ENCODE measurements around the gene CTNNA2. TPM values are rescaled to one million over a fixed set of nuclear protein-coding genes. Genes with fewer than 3 reads are reported as not detected.

CTNNA2 gene
- total and polyA plus RNA-seq, 9 of the 15 experiments (the other 6 are each of a cell fraction or from before 2014, with no cell fraction given), result 0.03 to 0.40 (median 0.15) TPM

DNA sequence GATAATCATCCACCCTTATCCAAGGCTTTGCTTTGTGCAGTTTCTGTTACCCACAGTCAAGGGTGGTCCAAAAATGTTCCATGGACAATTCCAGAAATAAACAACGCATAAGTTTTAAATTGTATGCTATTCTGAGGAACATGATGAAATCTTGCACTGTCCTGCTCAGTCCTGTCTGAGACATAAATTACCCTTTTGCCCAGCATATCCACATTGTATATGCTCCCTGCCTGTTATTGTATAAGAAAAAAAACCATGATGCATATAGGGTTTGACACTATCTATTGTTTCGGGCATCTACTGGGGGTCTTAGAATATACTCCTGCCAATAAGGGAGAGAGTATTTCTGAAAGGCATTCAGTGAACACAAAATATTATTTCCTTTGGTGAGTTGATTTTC lies 767.7 kb downstream of the CTNNA2 start:
- no peaks in the 10 kb centered on the region for H3K27me3 ChIP-seq (ENCODE audit: control insufficient read depth in 2 of 2, insufficient read depth in 2 of 2, low read length in 2 of 2)
- no TSS peak for BruUV-seq (replicated peaks)
- no peak overlapping the region for H2AFZ ChIP-seq (ENCODE audit: low read depth, low read length)
- FAIRE-seq, result no peak
- H3K4me1 ChIP-seq (replicated peaks in 1 of 2; ENCODE audit: control insufficient read depth in 2 of 2, insufficient read depth in 2 of 2, low read length in 2 of 2), result no peaks in the 10 kb centered on the region
- H3K27ac ChIP-seq (ENCODE audit: extremely low read depth, low read depth, low read length), result no peak overlapping the region
- no peaks in the 10 kb centered on the region for H3K36me3 ChIP-seq (ENCODE audit: control insufficient read depth, insufficient read depth, low read length)
- no peak overlapping the region for H3K9ac ChIP-seq (ENCODE audit: insufficient read depth in 1 of 2, low read depth in 2 of 2, low read length in 2 of 2)
- DNase-seq (ENCODE audit: extremely low read depth in 1 of 4, low spot score in 3 of 4), result no peak
- in situ Hi-C loops (cut with MboI), result no loop called here
- POLR2A ChIA-PET, result no interaction called here
- no peak for ATAC-seq
- 0% methylated on average over 2 of the region's 2 CpGs for WGBS (ENCODE audit: insufficient coverage, low coverage, missing lambda C conversion rate)
- intact Hi-C loops (cut with micrococcal nuclease), result no loop called here
- H3K4me3 ChIP-seq, result no peak overlapping the region
- TF ChIP-seq SLC30A9 (CRISPR knock-in tag; IDR thresholded peaks at IDR 0.05) (no peak), ZNF140 (CRISPR knock-in tag; IDR thresholded peaks at IDR 0.05) (no peak), IRF2 (CRISPR knock-in tag; IDR thresholded peaks at IDR 0.05) (no peak), FOXK1 (CRISPR knock-in tag; IDR thresholded peaks at IDR 0.05; ENCODE audit: borderline replicate concordance) (no peak), KLF10 (CRISPR knock-in tag; IDR thresholded peaks at IDR 0.05) (no peak), C11orf30 (IDR thresholded peaks at IDR 0.05; ENCODE audit: low read depth) (no peak), PRMT5 (CRISPR knock-in tag; IDR thresholded peaks at IDR 0.05) (no peak), ZNF124 (CRISPR knock-in tag; IDR thresholded peaks at IDR 0.05) (no peak), PML (IDR thresholded peaks at IDR 0.05; ENCODE audit: low read length) (no peak), ZNF217 (CRISPR knock-in tag; IDR thresholded peaks at IDR 0.05) (no peak), ZNF23 (CRISPR knock-in tag; IDR thresholded peaks at IDR 0.05) (no peak), ZNF354B (CRISPR knock-in tag; IDR thresholded peaks at IDR 0.05) (no peak)
- TF ChIP-seq, protein P1, sequence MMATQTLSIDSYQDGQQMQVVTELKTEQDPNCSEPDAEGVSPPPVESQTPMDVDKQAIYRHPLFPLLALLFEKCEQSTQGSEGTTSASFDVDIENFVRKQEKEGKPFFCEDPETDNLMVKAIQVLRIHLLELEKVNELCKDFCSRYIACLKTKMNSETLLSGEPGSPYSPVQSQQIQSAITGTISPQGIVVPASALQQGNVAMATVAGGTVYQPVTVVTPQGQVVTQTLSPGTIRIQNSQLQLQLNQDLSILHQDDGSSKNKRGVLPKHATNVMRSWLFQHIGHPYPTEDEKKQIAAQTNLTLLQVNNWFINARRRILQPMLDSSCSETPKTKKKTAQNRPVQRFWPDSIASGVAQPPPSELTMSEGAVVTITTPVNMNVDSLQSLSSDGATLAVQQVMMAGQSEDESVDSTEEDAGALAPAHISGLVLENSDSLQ (IDR thresholded peaks at IDR 0.05), result no peak
- TF ChIP-seq, protein P2, sequence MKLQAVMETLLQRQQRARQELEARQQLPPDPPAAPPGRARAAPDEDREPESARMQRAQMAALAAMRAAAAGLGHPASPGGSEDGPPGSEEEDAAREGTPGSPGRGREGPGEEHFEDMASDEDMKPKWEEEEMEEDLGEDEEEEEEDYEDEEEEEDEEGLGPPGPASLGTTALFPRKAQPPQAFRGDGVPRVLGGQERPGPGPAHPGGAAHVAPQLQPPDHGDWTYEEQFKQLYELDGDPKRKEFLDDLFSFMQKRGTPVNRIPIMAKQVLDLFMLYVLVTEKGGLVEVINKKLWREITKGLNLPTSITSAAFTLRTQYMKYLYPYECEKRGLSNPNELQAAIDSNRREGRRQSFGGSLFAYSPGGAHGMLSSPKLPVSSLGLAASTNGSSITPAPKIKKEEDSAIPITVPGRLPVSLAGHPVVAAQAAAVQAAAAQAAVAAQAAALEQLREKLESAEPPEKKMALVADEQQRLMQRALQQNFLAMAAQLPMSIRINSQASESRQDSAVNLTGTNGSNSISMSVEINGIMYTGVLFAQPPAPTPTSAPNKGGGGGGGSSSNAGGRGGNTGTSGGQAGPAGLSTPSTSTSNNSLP (IDR thresholded peaks at IDR 0.05; ENCODE audit: borderline replicate concordance, low read depth, low read length), result no peak
- TF ChIP-seq, protein P3, sequence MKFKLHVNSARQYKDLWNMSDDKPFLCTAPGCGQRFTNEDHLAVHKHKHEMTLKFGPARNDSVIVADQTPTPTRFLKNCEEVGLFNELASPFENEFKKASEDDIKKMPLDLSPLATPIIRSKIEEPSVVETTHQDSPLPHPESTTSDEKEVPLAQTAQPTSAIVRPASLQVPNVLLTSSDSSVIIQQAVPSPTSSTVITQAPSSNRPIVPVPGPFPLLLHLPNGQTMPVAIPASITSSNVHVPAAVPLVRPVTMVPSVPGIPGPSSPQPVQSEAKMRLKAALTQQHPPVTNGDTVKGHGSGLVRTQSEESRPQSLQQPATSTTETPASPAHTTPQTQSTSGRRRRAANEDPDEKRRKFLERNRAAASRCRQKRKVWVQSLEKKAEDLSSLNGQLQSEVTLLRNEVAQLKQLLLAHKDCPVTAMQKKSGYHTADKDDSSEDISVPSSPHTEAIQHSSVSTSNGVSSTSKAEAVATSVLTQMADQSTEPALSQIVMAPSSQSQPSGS (CRISPR knock-in tag; IDR thresholded peaks at IDR 0.05), result no peak
- H3K79me2 ChIP-seq (ENCODE audit: control insufficient read depth, insufficient read depth, low read length), result no peaks in the 10 kb centered on the region
- CTCF ChIA-PET (ENCODE audit: low intra/inter-chr PET ratio), result no interaction called here
- no peaks in the 10 kb centered on the region for H3K9me3 ChIP-seq (replicated peaks; ENCODE audit: control insufficient read depth, insufficient read depth, low read depth, low read length)
- no peak overlapping the region for H3K4me2 ChIP-seq (ENCODE audit: insufficient read depth, low read length)
- H3K9me1 ChIP-seq (ENCODE audit: control insufficient read depth, insufficient read depth, low read length), result no peaks in the 10 kb centered on the region
- no peaks in the 10 kb centered on the region for H4K20me1 ChIP-seq (replicated peaks; ENCODE audit: control insufficient read depth, insufficient read depth, low read length)

Data from K562 (cell line).